ENCODE data around the gene CELF1.
"Not testable (repeated sequence)": the region's sequence is repeated elsewhere in the genome, so short reads cannot be mapped to it uniquely, and the experiment has no call there.

CELF1 gene

GRCh38 chr11:47558695-47559094 lies 5.8 kb upstream of the CELF1 start:
- in situ Hi-C loops (cut with HindIII; ENCODE audit: low sequenced_read_pairs): no loop called here
- no peak for TF ChIP-seq CTCF (IDR thresholded peaks at IDR 0.05; ENCODE audit: low read depth, low read length, missing control alignments)
- H3K4me3 ChIP-seq (ENCODE audit: low read depth, low read length): no peak overlapping the region
- DNase-seq (ENCODE audit: low read depth): no peak

DNA sequence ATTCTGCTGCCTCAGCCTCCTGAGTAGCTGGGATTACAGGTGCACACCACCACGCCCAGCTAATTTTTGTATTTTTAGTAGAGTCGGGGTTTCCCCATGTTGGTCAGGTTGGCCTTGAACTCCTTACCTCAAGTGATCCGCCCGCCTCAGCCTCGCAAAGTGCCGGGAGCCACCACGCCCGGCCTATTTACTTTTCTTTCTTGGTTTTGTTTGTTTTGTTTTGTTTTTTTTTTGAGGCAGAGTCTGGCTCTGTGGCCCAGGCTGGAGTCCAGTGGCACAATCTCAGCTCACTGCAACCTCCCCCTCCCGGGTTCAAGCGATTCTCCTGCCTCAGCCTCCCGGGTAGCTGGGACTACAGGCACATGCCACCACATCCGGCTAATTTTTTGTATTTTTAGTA lies 4.1 kb upstream of the CELF1 start:
- in situ Hi-C loops (cut with HindIII; ENCODE audit: low sequenced_read_pairs); DNase-seq (ENCODE audit: low read depth); H3K4me3 ChIP-seq (ENCODE audit: low read depth, low read length): not testable (repeated sequence)

DNA sequence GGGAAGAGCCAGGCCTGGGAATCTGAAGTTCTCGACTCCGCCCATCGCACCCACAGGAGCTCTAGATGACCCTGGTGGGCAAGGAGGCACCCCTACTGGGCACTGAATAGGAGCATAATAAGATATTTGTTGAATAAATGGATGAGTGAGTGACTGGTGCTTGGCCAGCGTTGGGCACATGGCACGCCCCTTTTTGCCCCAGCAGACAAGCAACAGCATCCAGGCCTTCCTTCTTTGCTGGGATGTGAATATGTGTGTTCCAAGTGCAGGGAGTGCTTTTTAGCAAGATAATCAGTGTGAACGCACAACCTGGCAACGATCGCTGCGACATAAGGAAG lies 443 bp upstream of the CELF1 start:
- in situ Hi-C loops (cut with HindIII; ENCODE audit: low sequenced_read_pairs): no loop called here
- TF ChIP-seq CTCF (IDR thresholded peaks at IDR 0.05; ENCODE audit: low read depth, low read length, missing control alignments): no peak
- peak overlapping the region; percentile 86 for H3K4me3 ChIP-seq (ENCODE audit: low read depth, low read length)
- DNase-seq (ENCODE audit: low read depth): no peak

DNA sequence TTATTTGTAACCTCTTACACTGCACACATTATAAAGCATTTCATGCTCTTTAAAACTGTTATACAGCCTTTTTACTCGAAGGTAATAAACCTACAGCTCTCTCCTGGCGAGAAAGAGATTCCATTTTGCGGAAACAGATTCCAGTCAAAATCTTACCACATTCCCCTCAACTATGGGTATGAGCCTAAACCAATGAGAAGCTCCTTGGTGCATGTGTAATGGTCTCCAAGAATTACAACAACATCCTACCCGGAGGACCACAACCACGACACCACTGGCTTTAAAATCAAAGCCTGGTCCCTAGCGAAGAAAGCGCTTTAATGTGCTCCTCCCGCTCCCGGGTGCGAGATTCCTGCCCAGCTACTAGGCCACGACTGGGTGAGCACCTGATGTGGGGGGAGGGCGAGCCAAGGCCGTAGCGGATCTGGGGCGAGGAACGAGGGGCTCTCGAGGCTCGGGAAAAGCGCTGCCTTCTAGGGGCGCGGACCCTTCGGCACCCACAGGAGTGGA lies 821 bp downstream of the CELF1 start:
- DNase-seq (ENCODE audit: low read depth): no peak
- H3K4me3 ChIP-seq (ENCODE audit: low read depth, low read length): peak overlapping the region; percentile 86
- in situ Hi-C loops (cut with HindIII; ENCODE audit: low sequenced_read_pairs): no loop called here
- no peak for TF ChIP-seq CTCF (IDR thresholded peaks at IDR 0.05; ENCODE audit: low read depth, low read length, missing control alignments)

- in situ Hi-C loops (cut with HindIII; ENCODE audit: low sequenced_read_pairs): no loop called here
- peak overlapping the region; percentile 86 for H3K4me3 ChIP-seq (ENCODE audit: low read depth, low read length)
- DNase-seq (ENCODE audit: low read depth): no peak
- TF ChIP-seq CTCF (IDR thresholded peaks at IDR 0.05; ENCODE audit: low read depth, low read length, missing control alignments): peak; percentile 58
Observed at GRCh38 chr11:47551086-47551485, 1.8 kb downstream of the CELF1 start.

GRCh38 chr11:47550288-47551047 lies 2.5 kb downstream of the CELF1 start:
- no peak for TF ChIP-seq CTCF (IDR thresholded peaks at IDR 0.05; ENCODE audit: low read depth, low read length, missing control alignments)
- in situ Hi-C loops (cut with HindIII; ENCODE audit: low sequenced_read_pairs): no loop called here
- H3K4me3 ChIP-seq (ENCODE audit: low read depth, low read length): no peak overlapping the region
- no peak for DNase-seq (ENCODE audit: low read depth)

DNA sequence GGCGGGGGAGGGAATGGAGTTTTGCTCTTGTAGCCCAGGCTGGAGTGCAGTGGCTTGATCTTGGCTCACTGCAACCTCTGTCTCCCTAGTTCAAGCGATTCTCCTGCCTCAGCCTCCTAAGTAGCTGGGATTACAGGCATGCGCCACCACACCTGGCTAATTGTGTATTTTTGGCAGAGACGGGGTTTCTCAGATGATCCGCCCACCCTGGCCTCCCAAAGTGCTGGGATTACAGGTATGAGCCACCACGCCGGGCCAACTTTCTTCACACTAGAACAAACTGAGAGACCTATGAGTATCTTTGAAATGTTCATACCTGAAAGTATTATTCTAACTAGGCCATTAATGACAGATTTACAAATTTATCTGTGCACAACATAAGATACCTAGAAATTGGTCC lies 6.7 kb downstream of the CELF1 start:
- DNase-seq (ENCODE audit: low read depth); in situ Hi-C loops (cut with HindIII; ENCODE audit: low sequenced_read_pairs); H3K4me3 ChIP-seq (ENCODE audit: low read depth, low read length): not testable (repeated sequence)

Measured in astrocyte of the cerebellum (primary cell).